ENCODE measurements around the gene PGLYRP4. TPM values are rescaled to one million over a fixed set of nuclear protein-coding genes. Genes with fewer than 3 reads are reported as not detected.
"Not testable (repeated sequence)": the region's sequence is repeated elsewhere in the genome, so short reads cannot be mapped to it uniquely, and the experiment has no call there.

PGLYRP4 gene
- total RNA-seq, 2 experiments from 2014 or later = not detected

- no peak for DNase-seq (ENCODE audit: low spot score)
Observed at GRCh38 chr1:153349363-153350320, 1.0 kb upstream of the PGLYRP4 start.

DNA sequence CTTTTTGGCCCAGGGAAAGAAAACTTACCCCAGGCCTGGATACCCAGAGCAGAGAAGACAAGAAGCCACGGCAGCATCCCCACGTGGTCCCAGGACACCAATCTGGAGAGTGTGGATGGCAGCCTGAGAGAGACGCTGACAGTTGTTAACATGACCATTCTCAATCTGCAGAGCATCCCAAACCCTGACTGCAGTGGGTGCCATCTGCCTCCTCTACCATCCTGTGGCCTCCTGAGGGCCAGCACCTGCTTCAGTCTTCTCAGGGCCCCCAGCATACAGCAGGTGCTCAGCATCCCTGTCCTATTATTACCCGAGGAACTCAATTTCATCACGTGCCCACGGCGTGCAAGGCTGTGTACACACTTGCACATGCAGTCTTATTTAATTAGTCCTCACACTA, 785 bp downstream of the PGLYRP4 start:
- H3K27ac ChIP-seq (ENCODE audit: low read depth, low read length, poor library complexity, severe bottlenecking) = no peak overlapping the region
- H3K9me2 ChIP-seq (ENCODE audit: insufficient read depth, low read length) = no peaks in the 10 kb centered on the region
- TF ChIP-seq, protein P1, sequence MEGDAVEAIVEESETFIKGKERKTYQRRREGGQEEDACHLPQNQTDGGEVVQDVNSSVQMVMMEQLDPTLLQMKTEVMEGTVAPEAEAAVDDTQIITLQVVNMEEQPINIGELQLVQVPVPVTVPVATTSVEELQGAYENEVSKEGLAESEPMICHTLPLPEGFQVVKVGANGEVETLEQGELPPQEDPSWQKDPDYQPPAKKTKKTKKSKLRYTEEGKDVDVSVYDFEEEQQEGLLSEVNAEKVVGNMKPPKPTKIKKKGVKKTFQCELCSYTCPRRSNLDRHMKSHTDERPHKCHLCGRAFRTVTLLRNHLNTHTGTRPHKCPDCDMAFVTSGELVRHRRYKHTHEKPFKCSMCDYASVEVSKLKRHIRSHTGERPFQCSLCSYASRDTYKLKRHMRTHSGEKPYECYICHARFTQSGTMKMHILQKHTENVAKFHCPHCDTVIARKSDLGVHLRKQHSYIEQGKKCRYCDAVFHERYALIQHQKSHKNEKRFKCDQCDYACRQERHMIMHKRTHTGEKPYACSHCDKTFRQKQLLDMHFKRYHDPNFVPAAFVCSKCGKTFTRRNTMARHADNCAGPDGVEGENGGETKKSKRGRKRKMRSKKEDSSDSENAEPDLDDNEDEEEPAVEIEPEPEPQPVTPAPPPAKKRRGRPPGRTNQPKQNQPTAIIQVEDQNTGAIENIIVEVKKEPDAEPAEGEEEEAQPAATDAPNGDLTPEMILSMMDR (conservative IDR thresholded peaks at IDR 0.05; ENCODE audit: low read length) = no peak
- no peak for TF ChIP-seq EZH2phosphoT487 (IDR thresholded peaks at IDR 0.05; ENCODE audit: borderline replicate concordance, low read depth, low read length)
- H2AFZ ChIP-seq (ENCODE audit: low read length) = no peak overlapping the region
- no peaks in the 10 kb centered on the region for H3K9me3 ChIP-seq (ENCODE audit: low read length)
- H3K4me3 ChIP-seq (ENCODE audit: low read depth, low read length, poor library complexity, severe bottlenecking) = no peak overlapping the region
- H4K20me1 ChIP-seq (ENCODE audit: insufficient read depth, low read length) = no peaks in the 10 kb centered on the region
- no peaks in the 10 kb centered on the region for H3K79me2 ChIP-seq (ENCODE audit: insufficient read depth, low read depth, low read length)
- no TSS peak for BruUV-seq (replicated peaks)
- POLR2A ChIA-PET = no interaction called here
- no peak overlapping the region for H3K4me2 ChIP-seq (ENCODE audit: low read length)
- no peak for DNase-seq (ENCODE audit: low spot score)
- no peaks in the 10 kb centered on the region for H3K4me1 ChIP-seq (ENCODE audit: insufficient read depth, low read length, poor library complexity, severe bottlenecking)
- intact Hi-C loops (cut with micrococcal nuclease; ENCODE audit: unreplicated experiment) = no loop called here
- CTCF ChIA-PET (ENCODE audit: unreplicated experiment) = no interaction called here
- H3K36me3 ChIP-seq (ENCODE audit: insufficient read depth, low read length) = no peaks in the 10 kb centered on the region

More at GRCh38 chr1:153349363-153350320, 1.0 kb upstream of the PGLYRP4 start:
- no peaks in the 10 kb centered on the region for H3K9me2 ChIP-seq (ENCODE audit: insufficient read depth, low read length)
- intact Hi-C loops (cut with micrococcal nuclease; ENCODE audit: unreplicated experiment) = loop anchor here (10.0 kb wide), 1 partner anchor 395 kb away; no protein-coding TSS in a partner anchor
- no peak overlapping the region for H3K4me2 ChIP-seq (ENCODE audit: low read length)
- H3K36me3 ChIP-seq (ENCODE audit: insufficient read depth, low read length) = no peaks in the 10 kb centered on the region
- H3K27ac ChIP-seq (ENCODE audit: low read depth, low read length, poor library complexity, severe bottlenecking) = no peak overlapping the region
- TF ChIP-seq, protein P1 (conservative IDR thresholded peaks at IDR 0.05; ENCODE audit: low read length) = no peak
- no peak for TF ChIP-seq EZH2phosphoT487 (IDR thresholded peaks at IDR 0.05; ENCODE audit: borderline replicate concordance, low read depth, low read length)
- H2AFZ ChIP-seq (ENCODE audit: low read length) = no peak overlapping the region
- no peak overlapping the region for H3K4me3 ChIP-seq (ENCODE audit: low read depth, low read length, poor library complexity, severe bottlenecking)
- H3K79me2 ChIP-seq (ENCODE audit: insufficient read depth, low read depth, low read length) = no peaks in the 10 kb centered on the region
- CTCF ChIA-PET (ENCODE audit: unreplicated experiment) = no interaction called here
- POLR2A ChIA-PET = interaction anchor here (0.6 kb wide), 1 partner anchor 353 kb away, joined by 3 read pairs; no protein-coding TSS in a partner anchor
- H3K9me3 ChIP-seq (ENCODE audit: low read length) = no peaks in the 10 kb centered on the region
- H4K20me1 ChIP-seq (ENCODE audit: insufficient read depth, low read length) = no peaks in the 10 kb centered on the region
- BruUV-seq (replicated peaks) = no TSS peak
- H3K4me1 ChIP-seq (ENCODE audit: insufficient read depth, low read length, poor library complexity, severe bottlenecking) = no peaks in the 10 kb centered on the region

DNA sequence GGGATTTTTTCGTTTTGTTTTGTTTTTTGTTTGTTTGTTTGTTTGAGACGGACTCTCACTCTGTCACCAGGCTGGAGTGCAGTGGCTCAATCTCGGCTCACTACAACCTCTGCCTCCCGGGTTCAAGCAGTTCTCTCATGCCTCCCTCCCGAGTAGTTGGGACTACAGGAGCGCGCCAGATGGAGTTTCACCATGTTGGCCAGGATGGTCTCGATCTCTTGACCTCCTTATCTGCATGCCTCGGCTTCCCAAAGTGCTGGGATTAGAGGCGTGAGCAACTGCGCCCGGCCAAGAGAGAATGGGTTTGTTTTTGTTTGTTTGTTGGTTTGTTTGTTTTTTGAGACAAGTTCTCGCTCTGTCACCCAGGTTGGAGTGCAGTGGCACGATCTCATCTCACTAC, 1.6 kb downstream of the PGLYRP4 start:
- DNase-seq (ENCODE audit: low spot score); H3K9me3 ChIP-seq (ENCODE audit: low read length); H2AFZ ChIP-seq (ENCODE audit: low read length); H3K79me2 ChIP-seq (ENCODE audit: insufficient read depth, low read depth, low read length); CTCF ChIA-PET (ENCODE audit: unreplicated experiment); H3K9me2 ChIP-seq (ENCODE audit: insufficient read depth, low read length); H3K4me1 ChIP-seq (ENCODE audit: insufficient read depth, low read length, poor library complexity, severe bottlenecking); H3K27ac ChIP-seq (ENCODE audit: low read depth, low read length, poor library complexity, severe bottlenecking); H3K4me3 ChIP-seq (ENCODE audit: low read depth, low read length, poor library complexity, severe bottlenecking); BruUV-seq (replicated peaks); H3K4me2 ChIP-seq (ENCODE audit: low read length); H3K36me3 ChIP-seq (ENCODE audit: insufficient read depth, low read length); intact Hi-C loops (cut with micrococcal nuclease; ENCODE audit: unreplicated experiment); H4K20me1 ChIP-seq (ENCODE audit: insufficient read depth, low read length); POLR2A ChIA-PET: not testable (repeated sequence)
